ENCODE data around the gene CMTM2.

- TF ChIP-seq EZH2phosphoT487 (IDR thresholded peaks at IDR 0.05; ENCODE audit: insufficient read depth, low read depth) = no peak
- no peak for TF ChIP-seq EZH2 (IDR thresholded peaks at IDR 0.05; ENCODE audit: insufficient read depth, poor library complexity, severe bottlenecking)
Measured at GRCh38 chr16:66562409-66562808, 16.9 kb upstream of the CMTM2 start.

All from GM23248 (cell line).